ENCODE data around the gene AATF. TPM values are rescaled to one million over a fixed set of nuclear protein-coding genes. Genes with fewer than 3 reads are reported as not detected.

Gene AATF
- total RNA-seq, 1 experiment from 2014 or later: 87.6 TPM

DNA sequence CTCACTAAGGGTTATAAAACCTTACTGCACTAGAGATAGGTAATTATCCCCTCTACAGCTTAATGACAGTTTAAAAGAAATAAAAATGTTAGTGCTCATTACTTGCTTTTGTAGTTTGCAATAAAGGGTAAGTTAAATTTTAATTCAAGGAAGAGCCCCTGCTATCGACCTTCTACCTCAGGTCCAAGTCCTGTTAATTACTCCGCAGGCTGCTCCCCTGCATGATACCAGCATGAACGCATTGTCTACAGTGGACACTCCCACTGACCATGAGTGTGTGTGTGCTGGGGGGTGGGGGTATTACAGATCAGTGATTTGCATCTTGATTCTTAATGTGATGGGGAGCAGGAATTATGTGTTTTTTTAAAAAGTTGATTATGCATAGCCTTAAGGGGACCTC, 103.1 kb downstream of the AATF start:
- peaks cover 6% of the 10 kb centered on the region for H3K36me3 Mint-ChIP-seq (ENCODE audit: insufficient read depth, unreplicated experiment)
- no peak overlapping the region for H3K27ac Mint-ChIP-seq (ENCODE audit: unreplicated experiment)
- Histone ChIP-seq H3K4me1 (no peaks in the 10 kb centered on the region), H3K36me3 (ENCODE audit: control insufficient read depth, insufficient read depth, low read length) (no peaks in the 10 kb centered on the region; the same call in 1 of the 2 replicates), H3K27me3 (replicated peaks; ENCODE audit: control insufficient read depth, insufficient read depth, low read length) (no peaks in the 10 kb centered on the region), H3K9me3 (no peaks in the 10 kb centered on the region), H3K4me3 (ENCODE audit: low read depth, low read length) (no peak overlapping the region)
- intact Hi-C loops (cut with micrococcal nuclease; ENCODE audit: unreplicated experiment): no loop called here
- no TSS peak for BruUV-seq (replicated peaks)
- H3K4me1 Mint-ChIP-seq (ENCODE audit: low read depth, unreplicated experiment): no peaks in the 10 kb centered on the region
- CTCF ChIA-PET: no interaction called here
- H3K27me3 Mint-ChIP-seq (ENCODE audit: insufficient read depth, unreplicated experiment): no peaks in the 10 kb centered on the region
- DNase-seq: no peak
- POLR2A ChIA-PET: no interaction called here
- TF ChIP-seq, protein P1, sequence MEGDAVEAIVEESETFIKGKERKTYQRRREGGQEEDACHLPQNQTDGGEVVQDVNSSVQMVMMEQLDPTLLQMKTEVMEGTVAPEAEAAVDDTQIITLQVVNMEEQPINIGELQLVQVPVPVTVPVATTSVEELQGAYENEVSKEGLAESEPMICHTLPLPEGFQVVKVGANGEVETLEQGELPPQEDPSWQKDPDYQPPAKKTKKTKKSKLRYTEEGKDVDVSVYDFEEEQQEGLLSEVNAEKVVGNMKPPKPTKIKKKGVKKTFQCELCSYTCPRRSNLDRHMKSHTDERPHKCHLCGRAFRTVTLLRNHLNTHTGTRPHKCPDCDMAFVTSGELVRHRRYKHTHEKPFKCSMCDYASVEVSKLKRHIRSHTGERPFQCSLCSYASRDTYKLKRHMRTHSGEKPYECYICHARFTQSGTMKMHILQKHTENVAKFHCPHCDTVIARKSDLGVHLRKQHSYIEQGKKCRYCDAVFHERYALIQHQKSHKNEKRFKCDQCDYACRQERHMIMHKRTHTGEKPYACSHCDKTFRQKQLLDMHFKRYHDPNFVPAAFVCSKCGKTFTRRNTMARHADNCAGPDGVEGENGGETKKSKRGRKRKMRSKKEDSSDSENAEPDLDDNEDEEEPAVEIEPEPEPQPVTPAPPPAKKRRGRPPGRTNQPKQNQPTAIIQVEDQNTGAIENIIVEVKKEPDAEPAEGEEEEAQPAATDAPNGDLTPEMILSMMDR (IDR thresholded peaks at IDR 0.05; ENCODE audit: insufficient read depth in 1 of 2, low read depth in 1 of 2, low read length in 1 of 2, severe bottlenecking in 1 of 2, unreplicated experiment in 1 of 2): no peak
- no peaks in the 10 kb centered on the region for H3K9me3 Mint-ChIP-seq (ENCODE audit: unreplicated experiment)
- H3K4me3 Mint-ChIP-seq (ENCODE audit: unreplicated experiment): no peak overlapping the region

DNA sequence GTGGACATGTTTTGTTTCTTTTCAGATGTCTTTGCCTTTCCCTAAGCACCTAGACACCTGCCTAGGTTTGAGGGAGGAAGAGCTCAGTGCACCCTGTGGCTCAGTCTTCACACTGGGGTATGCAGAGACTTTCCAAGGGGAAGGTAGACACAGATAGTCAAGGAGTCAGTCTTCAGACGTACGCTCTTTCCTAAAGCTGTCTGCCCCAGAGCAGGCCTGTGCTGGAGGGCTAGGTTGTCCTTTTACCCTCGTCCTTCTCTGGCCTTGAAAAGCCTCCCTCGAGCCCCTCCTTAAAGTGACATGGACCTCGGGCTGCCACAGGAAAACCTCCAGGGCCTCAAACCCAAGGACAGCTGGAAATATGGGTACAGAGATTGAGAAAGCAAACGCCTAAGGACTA, 103.7 kb downstream of the AATF start:
- Histone ChIP-seq H3K4me1 (no peaks in the 10 kb centered on the region), H3K9me3 (no peaks in the 10 kb centered on the region), H3K27me3 (replicated peaks; ENCODE audit: control insufficient read depth, insufficient read depth, low read length) (no peaks in the 10 kb centered on the region), H3K4me3 (ENCODE audit: low read depth, low read length) (no peak overlapping the region), H3K36me3 (ENCODE audit: control insufficient read depth, insufficient read depth, low read length) (no peaks in the 10 kb centered on the region; the same call in 1 of the 2 replicates)
- Mint-ChIP-seq H3K36me3 (ENCODE audit: insufficient read depth, unreplicated experiment) (peaks cover 9% of the 10 kb centered on the region), H3K9me3 (ENCODE audit: unreplicated experiment) (no peaks in the 10 kb centered on the region), H3K4me1 (ENCODE audit: low read depth, unreplicated experiment) (no peaks in the 10 kb centered on the region), H3K27ac (ENCODE audit: unreplicated experiment) (no peak overlapping the region), H3K27me3 (ENCODE audit: insufficient read depth, unreplicated experiment) (no peaks in the 10 kb centered on the region), H3K4me3 (ENCODE audit: unreplicated experiment) (no peak overlapping the region)
- ChIA-PET CTCF (no interaction called here), POLR2A (no interaction called here)
- no TSS peak for BruUV-seq (replicated peaks)
- TF ChIP-seq, protein P1 (IDR thresholded peaks at IDR 0.05; ENCODE audit: insufficient read depth in 1 of 2, low read depth in 1 of 2, low read length in 1 of 2, severe bottlenecking in 1 of 2, unreplicated experiment in 1 of 2): no peak
- DNase-seq: no peak
- intact Hi-C loops (cut with micrococcal nuclease; ENCODE audit: unreplicated experiment): no loop called here

DNA sequence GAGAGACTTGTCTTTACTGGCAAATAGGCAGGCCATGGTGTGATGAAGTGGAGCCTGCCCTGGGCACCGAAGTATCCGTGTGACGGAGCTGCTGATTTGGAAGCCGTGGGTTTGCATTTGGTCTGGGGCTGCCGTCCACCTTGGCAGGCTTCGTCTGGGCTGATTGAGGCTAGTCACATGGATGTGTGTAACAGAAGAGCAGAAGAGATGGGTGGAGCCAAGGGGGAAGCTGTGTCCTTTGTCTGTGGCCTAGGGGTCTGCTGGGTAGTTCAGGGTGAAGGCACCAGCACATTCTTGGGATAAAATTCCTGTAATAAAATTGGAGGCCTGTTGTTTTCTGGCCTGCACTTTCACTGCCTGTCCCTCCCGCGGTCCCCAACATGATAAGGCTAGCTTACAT, 106.1 kb downstream of the AATF start:
- BruUV-seq (replicated peaks): no TSS peak
- H3K27ac Mint-ChIP-seq (ENCODE audit: unreplicated experiment): no peak overlapping the region
- H3K4me3 ChIP-seq (ENCODE audit: low read depth, low read length): no peak overlapping the region
- peaks cover 8% of the 10 kb centered on the region for H3K36me3 Mint-ChIP-seq (ENCODE audit: insufficient read depth, unreplicated experiment)
- no peaks in the 10 kb centered on the region for H3K9me3 ChIP-seq
- POLR2A ChIA-PET: no interaction called here
- H3K27me3 Mint-ChIP-seq (ENCODE audit: insufficient read depth, unreplicated experiment): no peaks in the 10 kb centered on the region
- H3K9me3 Mint-ChIP-seq (ENCODE audit: unreplicated experiment): no peaks in the 10 kb centered on the region
- H3K36me3 ChIP-seq (ENCODE audit: control insufficient read depth, insufficient read depth, low read length): peaks cover 1% of the 10 kb centered on the region; the same call in 1 of the 2 replicates
- CTCF ChIA-PET: no interaction called here
- TF ChIP-seq, protein P1 (IDR thresholded peaks at IDR 0.05; ENCODE audit: insufficient read depth in 1 of 2, low read depth in 1 of 2, low read length in 1 of 2, severe bottlenecking in 1 of 2, unreplicated experiment in 1 of 2): no peak
- no peaks in the 10 kb centered on the region for H3K4me1 Mint-ChIP-seq (ENCODE audit: low read depth, unreplicated experiment)
- H3K4me3 Mint-ChIP-seq (ENCODE audit: unreplicated experiment): no peak overlapping the region
- intact Hi-C loops (cut with micrococcal nuclease; ENCODE audit: unreplicated experiment): no loop called here
- H3K4me1 ChIP-seq: no peaks in the 10 kb centered on the region; the same call in 1 of the 2 replicates
- no peak for DNase-seq
- H3K27me3 ChIP-seq (replicated peaks; ENCODE audit: control insufficient read depth, insufficient read depth, low read length): no peaks in the 10 kb centered on the region
